ENCODE results near the gene IMPG1.

IMPG1 gene

DNA sequence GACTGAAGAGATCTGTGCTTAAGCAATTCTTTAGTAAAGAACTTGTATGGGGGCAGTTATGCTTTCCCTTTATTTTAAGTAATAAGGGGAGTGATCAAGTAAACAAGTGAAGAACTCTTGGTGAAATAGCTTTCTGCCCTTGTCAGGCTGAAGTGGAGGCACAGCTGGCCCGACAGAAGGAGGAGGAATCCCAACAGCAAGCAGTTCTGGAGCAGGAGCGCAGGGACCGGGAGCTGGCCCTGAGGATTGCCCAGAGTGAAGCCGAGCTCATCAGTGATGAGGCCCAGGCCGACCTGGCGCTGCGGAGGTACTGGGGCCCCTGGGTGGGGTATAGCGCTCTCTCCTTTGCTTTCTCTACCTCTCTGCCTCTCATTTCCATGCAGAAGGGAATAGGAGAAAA, 180.1 kb downstream of the IMPG1 start:
- no peak for DNase-seq

GRCh38 chr6:75884822-75885221, 187.6 kb downstream of the IMPG1 start:
- no peak for DNase-seq

DNA sequence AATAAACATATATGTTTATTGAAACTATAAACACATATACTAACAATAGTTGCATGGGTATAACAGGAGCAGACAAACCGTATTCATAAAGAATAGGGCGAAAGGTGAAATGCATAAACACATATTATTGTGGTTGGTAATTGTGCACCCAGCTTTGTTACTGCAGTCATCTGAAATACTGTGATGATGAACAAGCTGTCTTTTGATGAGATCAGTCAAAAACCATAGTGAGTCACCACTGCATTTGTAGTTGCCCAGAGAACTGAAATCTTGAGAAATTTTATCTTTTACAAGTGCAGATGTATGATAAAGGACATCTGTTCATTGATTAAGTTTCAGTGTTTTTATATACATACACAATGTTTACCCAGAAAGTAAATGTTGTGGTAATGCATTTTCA, 189.7 kb downstream of the IMPG1 start:
- no peak for DNase-seq

DNA sequence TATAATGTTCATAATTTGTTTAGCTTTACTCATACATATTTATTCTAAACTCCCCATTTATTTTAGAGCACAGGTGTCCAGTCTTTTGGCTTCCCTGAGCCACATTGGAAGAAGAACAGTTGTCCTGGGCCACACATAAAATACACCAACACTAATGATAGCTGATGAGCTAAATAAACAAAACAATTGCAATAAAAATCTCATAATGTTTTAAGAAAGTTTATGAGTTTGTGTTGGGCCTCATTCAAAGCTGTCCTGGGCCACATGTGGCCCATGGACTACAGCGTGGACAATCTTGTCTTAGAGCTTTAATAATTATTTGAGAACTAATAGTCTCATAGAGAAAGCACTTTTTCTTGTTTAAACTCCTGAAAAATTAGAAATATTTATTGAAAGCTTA, 192.2 kb downstream of the IMPG1 start:
- DNase-seq: no peak

DNA sequence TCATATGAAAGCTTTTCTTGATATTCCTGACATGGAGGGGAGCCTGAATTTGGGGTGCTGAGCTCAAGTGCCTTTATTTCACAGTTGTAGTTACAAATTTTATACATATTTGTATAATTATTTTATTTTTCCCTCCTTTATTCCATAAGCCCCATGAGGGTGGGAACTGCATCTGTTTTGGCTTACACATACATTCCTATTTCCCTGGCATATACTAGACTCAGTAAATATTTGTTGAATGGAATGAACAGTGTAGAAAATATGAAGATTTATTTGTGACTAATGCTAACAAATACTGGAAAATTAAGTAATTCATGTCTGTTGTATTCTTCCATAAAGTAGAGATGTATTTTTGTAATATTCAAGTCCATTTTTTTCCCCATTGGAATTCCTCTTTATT, 196.3 kb downstream of the IMPG1 start:
- DNase-seq: no peak

DNA sequence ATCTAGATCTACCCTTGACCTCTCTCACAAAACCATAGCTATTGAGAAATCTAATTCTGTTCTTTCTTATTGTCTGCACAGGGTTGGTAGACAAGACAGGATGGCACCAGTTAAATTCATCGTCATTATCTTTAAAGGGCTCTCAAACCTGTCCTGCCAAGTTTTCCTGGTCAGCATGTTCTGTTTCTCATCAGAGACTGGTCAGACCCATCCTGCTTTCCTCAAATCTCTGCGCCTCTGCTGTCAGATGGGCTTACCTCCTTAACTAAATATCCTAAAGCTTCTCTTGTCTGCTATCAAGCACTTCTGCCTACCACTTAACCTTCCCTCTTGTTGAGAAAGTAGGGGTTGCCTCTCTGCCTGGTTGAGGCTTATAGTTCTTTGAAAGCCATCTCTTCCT, 198.2 kb downstream of the IMPG1 start:
- no peak for DNase-seq

Data from NCI-H446 (cell line).